GM21529 (cell line): ENCODE data around the gene LRRC41.
"Not testable (repeated sequence)": the region's sequence is repeated elsewhere in the genome, so short reads cannot be mapped to it uniquely, and the experiment has no call there.

Experiments
- ATAC-seq: cut with Tn5 transposase; IDR thresholded peaks from one replicate; pipeline ENCODE4 v1.9.1; 2021; ENCODE audit not compliant: unreplicated experiment

The LRRC41 gene, protein sequence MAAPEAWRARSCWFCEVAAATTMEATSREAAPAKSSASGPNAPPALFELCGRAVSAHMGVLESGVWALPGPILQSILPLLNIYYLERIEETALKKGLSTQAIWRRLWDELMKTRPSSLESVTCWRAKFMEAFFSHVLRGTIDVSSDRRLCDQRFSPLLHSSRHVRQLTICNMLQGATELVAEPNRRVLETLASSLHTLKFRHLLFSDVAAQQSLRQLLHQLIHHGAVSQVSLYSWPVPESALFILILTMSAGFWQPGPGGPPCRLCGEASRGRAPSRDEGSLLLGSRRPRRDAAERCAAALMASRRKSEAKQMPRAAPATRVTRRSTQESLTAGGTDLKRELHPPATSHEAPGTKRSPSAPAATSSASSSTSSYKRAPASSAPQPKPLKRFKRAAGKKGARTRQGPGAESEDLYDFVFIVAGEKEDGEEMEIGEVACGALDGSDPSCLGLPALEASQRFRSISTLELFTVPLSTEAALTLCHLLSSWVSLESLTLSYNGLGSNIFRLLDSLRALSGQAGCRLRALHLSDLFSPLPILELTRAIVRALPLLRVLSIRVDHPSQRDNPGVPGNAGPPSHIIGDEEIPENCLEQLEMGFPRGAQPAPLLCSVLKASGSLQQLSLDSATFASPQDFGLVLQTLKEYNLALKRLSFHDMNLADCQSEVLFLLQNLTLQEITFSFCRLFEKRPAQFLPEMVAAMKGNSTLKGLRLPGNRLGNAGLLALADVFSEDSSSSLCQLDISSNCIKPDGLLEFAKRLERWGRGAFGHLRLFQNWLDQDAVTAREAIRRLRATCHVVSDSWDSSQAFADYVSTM

DNA sequence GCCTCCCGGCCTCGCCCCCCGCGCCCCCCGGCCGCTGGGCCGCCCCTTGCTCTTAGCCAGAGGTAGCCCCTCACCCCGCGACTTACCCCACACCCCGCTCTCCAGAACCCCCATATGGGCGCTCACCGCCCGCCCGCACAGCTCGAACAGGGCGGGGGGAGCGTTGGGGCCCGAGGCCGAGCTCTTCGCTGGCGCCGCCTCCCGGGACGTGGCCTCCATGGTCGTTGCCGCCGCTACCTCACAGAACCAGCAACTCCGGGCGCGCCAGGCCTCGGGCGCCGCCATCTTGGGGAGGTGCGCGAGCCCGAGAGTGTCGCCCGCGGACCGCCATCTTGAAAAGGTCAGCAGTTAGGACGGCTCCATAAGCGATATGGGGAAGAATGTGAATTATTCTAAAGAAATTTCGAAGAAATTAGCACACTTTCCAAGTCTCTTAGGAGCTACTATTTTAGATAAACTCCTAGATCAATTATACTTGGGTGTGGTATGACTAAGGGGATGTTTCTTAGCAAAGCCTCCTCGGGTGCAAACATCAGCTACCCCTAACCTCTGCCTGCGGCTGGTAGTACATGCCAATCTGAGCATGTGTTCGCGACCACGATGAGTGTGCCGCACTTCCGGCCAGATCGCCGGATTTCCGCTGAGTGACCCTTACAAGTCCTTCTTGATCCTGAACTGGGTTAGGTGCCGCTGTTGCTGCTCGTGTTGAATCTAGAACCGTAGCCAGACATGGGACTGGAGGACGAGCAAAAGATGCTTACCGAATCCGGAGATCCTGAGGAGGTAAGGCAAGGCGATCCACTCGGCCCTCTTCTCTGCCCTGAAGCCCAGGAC is at the start of gene LRRC41, which contains the start of gene UQCRH:
LRRC41 (minus strand) TSS at position 579 of the 834 bp plus-strand sequence; CDS start at position 285, 294 bp downstream.
UQCRH (plus strand) TSS at position 661 of the 834 bp plus-strand sequence; CDS start at position 730, 69 bp downstream.
- ATAC-seq, result peak; percentile 69

DNA sequence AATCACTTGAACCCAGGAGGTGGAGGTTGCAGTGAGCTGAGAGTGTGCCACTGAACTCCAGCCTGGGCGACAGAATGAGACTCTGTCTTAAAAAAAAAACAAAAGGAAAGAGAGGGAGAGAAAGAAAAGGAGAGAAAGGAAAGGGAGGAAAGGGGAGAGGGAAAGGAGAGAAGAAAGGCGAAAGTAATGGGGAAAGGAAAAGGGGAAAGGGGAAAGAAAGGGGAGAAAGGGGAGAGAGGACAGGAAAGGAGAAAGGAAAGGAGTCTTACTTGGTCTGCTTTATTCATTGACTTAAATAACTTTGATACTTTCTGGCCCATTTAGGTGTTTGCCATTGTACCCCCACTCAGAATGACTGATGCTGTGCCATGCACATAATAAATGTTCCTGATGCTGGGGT is 48.9 kb upstream of the LRRC41 start:
- no peak for ATAC-seq

DNA sequence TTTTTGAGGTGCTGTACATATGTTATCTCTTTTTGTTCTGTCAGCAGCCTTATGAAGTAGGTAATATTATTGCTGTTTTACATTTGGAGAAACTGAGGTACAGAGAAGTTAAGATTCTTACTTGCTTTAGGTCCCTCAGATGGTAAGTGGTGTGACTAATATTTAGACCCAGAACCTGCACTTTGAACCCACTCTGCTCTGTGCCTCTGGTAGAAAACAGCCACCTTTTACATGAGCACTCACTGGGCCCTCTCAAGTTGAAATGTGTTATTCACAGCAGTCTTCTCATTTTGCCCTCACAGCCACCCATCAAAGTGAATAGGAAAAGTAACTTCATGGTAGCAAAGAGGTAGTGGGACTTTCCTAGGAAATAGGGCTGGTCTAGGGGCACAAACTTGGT is 41.9 kb upstream of the LRRC41 start:
- ATAC-seq, result no peak

- ATAC-seq, result no peak
Observed at GRCh38 chr1:46344481-46344880, 41.1 kb upstream of the LRRC41 start.

GRCh38 chr1:46343705-46344104 is 40.3 kb upstream of the LRRC41 start:
- no peak for ATAC-seq

DNA sequence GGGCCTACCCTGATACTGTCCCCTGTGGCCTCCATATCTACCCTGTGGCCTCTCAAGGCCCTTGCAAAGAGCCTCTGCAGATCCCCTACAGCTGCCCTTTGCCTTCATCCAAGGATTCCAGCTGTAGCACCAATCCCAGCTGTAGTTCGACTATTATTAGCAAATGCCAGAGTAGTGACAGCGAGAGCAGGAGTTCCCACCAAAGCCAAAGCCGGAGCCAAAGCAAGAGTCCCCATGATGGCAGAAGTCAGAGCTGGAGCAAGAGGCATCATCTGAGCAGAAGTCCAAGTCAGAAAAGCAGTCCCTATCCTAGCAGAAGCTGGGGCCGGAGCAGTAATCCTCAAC is 39.9 kb upstream of the LRRC41 start:
- ATAC-seq, result no peak

DNA sequence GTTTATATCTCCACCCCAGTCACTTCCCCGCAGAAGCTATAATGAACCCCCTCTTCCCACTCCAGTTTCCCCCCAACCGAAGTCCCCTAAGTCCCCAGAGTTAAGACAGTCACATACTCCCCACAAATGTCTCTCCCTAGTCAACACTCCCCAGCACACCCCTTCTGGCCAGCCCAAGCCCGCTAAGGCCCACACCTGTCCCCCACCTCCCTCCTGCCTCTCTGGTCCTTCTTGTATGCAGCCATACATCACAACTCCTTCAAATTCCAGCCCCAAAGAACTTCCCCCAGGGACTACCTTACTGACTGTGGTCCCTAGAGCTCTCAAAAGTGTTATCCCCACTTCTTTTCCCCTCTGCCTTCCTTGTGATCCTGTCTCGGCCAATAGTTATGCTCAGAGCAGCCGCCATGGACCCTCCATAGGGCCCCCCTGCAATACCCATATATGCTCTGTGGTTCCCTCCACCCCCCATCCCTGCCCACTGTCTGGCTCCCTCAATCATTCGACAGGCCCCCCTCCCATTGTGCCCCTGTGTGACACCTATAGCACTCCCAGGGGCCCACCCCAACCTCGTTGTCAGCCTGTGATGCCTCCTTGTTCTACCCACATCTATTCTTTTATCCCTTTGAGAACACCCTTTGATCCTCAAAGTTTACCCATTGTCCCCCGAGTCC is 39.4 kb upstream of the LRRC41 start:
- no peak for ATAC-seq

DNA sequence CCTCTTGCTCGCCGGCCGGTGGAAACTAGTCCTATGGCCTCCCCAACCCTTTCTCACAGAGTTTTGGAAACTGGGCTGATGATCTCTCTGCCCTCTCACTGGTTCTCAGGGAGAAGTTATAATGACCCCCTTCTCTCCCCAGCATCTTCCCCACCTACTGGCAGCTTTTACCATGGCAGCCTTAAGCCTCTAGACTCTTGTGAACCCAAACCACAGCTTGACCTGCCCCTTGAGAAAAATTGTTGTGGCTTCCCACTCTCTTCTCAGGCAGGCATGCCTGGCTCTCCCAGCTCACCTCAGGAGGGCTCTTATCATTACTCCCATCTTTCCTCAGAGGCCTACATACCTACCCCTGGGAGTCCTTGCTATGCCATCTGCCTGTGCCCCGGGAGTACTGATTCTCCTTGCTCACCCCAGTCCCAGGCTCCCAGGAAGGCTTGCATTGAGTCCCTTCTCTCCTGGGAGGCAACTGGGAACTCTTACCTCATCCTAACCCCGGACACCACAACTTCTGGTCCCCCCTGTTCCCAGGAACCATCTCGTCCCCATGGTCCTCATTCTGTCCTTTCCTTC is 38.8 kb upstream of the LRRC41 start:
- ATAC-seq, result peak; percentile 38

DNA sequence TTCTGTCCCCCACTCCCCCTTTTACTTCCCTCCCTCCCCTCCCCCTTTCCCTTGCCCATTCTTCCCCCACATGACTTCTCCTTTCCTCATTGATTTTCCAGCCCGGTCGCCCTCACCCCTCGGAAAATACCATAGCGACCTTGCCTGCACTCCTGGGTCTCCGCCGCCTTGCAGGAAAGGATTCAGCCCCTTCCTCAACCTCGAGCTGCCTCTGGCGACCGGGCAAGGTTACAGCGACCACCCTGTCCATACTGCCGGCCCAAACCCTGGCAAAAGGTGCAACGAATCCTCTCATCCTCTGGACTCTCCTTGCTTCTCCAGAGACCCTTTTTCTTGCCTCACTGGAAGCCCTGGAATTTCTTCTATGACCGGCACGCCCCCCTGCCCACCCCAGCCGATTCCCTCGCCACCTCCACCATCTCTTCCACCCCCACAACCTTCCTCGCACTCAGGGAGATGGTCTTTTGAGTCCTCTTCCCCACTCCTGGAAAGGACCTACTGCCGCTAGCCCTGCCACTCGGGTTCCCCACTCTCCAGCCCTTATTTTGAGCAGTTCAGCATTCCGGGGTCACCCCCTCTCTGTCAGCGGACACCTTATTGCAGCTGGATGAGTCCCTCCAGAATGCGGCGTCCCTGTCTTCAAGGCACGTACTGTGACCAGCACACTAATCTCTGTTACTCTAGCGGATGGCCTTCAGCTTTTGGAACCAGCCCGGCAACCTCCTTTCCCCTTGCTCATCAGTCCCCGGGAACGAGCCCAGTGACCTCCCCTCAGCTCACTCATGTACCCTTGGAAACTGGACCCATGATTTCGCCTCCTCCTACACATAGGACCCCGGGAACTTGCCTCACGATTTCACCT is 38.0 kb upstream of the LRRC41 start:
- ATAC-seq, result no peak

GRCh38 chr1:46340404-46341221 is 37.2 kb upstream of the LRRC41 start, which contains the start of gene NSUN4:
Gene NSUN4 (plus strand): TSS chr1:46340807. CDS start chr1:46340827, 20 bp downstream.
- peak; percentile 83 for ATAC-seq

DNA sequence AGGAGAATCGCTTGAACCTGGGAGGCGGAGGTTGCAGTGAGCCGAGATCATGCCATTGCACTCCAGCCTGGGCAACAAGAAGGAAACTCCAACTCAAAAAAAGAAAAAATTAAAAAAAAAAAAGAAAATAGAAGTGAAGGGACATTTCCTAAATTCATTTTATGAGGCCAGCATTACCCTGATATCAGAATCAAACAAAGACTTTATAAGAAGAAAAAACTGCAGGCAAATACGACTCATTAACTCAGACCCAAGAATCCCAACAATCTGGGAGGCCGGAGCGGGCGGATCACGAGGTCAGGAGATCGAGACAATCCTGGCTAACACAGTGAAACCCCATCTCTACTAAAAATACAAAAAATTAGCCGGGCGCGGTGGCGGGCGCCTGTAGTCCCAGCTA is 34.0 kb upstream of the LRRC41 start:
- ATAC-seq, result not testable (repeated sequence)

DNA sequence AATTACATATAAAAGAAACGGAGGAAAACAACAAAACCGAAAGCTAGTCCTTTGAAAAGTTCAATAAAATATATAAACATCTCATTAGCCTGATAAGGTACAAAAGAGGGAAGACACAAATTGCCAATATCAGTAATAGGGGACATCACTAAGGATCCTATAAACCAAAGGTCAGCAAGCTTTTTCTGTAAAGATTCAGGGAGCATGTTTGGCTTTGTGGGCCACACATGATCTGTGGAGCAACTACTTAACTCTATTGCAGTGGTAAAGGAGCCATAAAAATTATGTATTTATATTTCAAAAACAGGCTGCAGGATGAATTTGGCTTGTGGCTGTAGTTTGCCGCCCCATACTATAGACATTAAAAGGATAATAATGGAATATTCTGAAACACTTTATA is 31.7 kb upstream of the LRRC41 start:
- ATAC-seq, result no peak

DNA sequence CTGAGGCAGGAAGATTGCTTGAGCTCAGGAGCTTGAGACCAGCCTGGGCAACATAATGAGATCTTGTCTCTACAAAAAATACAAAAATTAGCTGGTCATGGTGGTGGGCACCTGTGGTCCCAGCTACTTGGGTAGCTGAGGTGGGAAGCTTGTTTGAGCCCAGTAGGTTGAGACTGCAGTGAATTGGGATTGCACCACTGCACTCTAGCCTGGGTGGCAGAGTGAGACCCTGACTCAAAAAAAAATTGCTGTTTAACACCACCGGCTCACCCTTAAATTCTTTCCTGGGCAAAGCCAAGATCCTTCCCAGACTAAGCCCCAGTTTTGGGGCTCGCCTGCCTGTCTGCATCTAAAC is 30.6 kb upstream of the LRRC41 start:
- peak; percentile 3 for ATAC-seq

GRCh38 chr1:46333300-46334029 is 30.0 kb upstream of the LRRC41 start:
- ATAC-seq, result peak; percentile 62

- not testable (repeated sequence) for ATAC-seq
Observed at GRCh38 chr1:46331786-46332540, 28.5 kb upstream of the LRRC41 start.

- not testable (repeated sequence) for ATAC-seq
Observed at GRCh38 chr1:46330381-46330780, 27.0 kb upstream of the LRRC41 start.

- not testable (repeated sequence) for ATAC-seq
Observed at GRCh38 chr1:46329807-46330206, 26.4 kb upstream of the LRRC41 start.
